Stimulated activated CD4-positive, alpha-beta T cell treated with anti-CD3 and anti-CD28 coated beads, Interleukin-4, amount 100 ng/mL, for 4 hours (primary cell): ENCODE results near the gene ABCG1.
A peak's percentile ranks its signal among the peaks of the same experiment; 100 is the strongest.

Experiments
- DNase-seq, 2 experiments: peaks; one replicate each; pipeline ENCODE4 v3.0.0-alpha.2; 2020

ABCG1 gene

GRCh38 chr21:42331660-42332059 is 112.7 kb downstream of the ABCG1 start:
- no peak for DNase-seq

DNA sequence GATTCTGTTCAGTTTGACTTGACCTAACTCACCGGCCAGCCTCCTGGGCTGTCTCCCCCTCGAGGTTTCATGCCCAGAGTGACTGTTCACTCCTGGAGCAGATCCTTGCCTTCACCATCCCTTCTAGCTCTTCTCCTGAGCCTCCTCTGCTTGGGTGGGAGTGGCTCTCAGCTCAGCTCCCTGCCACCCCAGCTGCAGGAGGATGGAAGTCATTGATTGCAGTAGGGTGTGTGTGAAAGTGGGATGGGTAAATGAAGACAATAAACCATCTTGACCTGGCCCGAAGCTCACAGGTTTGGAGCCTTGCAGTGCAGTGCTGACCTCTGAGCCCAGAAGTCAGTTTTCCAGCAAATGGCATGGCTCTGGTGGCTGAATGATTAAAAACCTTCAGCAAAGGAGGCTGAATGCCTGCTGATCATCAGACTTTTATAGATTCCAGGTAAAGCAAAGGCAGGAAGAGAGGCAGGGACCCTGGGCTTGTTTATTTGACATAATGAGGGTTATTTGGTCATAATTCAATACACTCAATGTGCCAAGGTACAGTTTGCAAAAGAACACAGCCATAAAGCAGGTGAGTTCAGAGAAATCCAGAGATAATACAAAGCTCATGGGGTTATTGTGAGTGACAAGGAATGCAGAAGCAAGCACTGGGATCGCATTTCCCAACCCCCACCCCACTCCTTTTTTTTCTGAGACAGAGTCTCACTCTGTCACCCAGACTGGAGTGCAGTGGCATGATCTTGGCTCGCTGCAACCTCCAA is 113.8 kb downstream of the ABCG1 start:
- no peak for DNase-seq

DNA sequence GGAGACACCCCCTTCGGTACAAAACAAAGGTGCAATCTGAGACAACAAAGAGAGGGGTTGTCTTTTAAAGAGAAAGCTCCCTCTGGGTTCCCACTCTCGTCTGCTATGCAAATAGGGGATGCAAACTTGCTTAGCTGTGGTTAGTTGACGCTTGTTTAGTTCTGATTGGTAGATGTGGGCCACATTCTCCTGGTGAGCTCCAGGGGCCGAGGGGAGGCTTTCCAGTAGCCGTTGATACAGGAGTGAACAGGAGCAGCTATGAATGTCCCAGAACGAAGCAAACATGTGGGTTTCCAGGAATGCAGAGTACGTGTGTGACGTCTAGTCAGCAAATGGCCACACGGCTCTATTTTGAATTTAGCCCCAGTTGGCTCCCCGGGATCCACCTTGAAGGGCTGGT is 117.1 kb downstream of the ABCG1 start:
- no peak for DNase-seq

DNA sequence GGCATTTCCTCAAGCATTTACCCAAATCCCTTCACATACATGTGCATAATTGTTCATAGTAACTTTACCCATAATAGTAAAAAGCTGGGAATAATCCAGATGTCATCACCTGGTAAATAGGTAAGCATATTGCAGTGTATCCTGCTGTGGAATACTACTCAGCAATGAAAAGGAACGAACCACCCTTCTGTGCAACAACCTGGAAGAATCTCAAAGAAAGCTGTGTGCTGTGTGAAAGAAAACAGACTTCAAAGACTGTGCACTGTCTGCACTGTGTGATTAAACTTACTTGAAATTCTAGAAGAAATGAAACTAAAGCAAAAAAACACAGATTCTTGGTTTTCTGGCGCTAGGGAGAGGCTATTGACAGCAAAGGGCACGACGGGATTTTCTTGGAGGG is 118.3 kb downstream of the ABCG1 start:
- no peak for DNase-seq

DNA sequence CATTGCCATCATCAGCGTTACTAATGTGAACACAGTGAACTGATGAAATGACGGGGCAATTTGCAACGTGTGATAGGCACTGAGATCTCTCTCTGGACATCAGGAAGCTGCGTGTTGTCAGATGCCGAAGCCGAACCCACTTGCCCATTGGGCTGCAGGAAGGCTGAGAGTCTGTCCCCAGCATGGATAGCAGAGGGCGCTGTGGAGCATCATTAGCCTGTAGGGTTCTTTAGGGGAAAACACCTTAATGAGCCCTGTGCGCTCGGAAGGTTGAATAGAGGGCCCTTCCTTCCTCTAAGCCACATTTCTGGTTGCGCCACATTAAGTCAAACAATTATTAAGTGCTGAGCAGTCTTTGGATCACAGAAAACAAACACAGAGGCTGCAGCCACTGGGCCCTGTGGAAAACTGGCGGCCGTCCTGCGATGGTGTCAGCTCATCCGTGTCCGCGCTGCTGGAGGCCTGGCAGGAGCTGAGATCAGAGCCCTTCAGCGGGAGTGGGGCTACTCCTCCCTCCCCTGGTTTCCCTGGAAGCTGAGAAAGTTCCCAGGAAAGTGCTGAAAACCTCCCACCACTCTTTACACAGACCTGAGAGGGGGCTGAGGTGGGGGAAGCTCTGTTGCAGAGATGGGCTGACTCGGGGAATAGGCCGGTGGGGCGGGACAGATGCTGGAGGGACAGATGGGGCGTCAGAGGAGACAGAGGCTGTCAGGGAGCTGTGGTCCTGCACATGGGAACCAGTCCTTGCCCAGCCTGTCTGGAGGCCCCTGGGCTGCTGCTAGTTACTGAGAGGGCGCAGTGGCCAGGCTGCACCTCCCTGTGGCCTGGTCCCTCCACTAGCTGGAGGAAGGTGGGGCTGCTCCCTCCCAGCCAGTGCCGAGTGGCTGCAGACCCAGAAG is 119.1 kb downstream of the ABCG1 start:
- peak; percentile 79 to 80 for DNase-seq

DNA sequence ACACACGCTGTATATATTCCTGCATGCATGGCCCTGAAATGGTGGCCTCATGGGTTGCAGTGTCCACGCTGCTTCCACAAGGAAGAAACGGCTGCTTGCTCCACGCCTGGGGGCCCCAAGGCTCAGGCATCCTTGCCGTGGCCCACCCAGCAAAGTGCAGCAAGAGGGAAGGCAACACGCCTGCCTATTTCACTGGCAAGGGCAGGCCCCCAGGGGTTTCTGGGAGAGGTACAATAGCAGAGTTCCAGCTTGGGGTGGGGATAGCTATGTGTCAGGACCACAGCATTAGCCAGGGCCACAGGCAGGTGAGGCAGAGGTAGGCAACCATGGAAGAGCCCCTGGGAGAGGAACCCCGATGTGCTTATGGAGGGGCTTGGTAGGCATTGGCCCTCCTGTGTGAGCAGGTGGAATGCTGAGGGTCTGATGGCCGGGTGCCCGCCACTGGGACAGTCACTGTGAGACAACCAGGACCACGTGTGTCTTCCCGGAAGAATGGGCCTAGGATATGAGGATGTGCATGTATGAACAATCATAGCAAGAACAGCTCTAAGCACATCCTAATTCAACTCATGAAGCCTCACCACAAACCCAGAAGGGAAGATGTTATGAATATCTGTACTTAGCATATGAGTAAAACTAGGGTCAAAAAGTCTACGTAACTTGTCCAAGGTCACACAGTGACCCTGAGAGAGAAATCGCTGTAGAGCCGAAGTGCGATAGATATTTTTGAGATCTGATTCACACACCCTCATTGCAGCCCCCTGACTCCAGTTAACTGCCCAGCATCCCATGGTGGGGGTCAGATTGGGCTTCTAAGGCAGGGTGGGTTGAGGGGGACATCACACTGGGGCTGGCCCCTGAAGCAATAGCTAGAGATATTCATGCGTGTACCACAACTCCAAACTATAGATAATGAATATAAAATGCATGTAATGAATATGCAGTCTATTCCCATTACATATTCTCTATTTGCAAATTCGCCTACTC is 120.1 kb downstream of the ABCG1 start:
- DNase-seq: no peak

DNA sequence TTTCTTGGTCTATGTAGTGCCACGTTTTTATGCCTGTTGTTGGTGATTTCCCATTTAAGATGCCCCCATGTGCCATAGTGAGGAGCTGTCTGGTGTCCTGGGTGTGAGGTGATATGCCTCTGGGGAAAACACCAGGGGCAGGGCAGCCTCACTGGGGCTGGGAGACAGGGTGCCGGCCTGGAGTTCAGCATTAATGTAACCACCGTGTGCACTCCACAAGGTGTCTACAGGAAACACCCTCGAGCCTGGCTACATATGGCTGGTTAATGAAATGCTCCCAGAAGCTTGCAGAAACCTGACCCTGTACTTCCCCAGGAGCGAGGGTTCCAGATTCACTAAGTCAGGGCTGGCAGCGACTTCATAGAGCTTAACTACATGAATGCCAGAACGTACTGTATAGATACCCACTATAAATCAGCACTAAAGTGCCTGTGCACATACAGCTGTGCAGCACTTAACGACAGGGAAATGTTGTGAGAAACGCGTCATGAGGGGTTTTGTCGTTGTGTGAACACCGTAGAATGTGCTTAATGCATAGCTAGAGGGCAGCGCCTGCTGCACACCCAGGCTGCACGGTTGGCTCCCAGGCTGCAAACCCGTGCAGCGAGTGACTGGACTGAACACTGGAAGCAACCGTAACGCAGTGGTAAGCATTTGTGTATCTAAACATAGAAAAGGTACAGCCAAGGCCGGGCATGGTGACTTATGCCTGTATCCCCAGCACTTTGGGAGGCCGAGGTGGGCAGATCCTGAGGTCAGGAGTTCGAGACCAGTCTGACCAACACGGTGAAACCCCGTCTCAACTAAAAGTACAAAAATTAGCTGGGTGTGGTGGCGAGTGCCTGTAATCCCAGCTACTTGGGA is 121.5 kb downstream of the ABCG1 start:
- DNase-seq: no peak

- no peak for DNase-seq
Observed at GRCh38 chr21:42341776-42342542, 123.0 kb downstream of the ABCG1 start.

DNA sequence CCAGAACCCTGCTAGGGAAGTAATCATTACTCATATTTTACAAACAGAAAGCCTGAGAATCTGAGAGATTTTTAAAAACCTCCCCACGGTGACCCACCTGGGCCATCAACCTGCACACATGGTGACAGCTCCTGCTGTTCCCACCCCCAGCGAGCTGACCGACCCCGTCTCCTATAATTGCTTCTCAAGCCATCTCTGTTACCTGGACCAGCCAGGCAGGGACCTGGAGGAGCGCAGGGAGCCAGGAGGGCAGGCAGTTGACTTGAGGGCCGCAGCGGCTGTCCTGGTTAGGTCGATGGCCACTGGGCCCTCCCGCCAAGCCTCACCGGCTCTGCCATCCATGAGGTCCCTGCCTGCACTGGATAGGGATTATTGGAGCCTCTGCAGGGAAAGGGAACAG is 124.2 kb downstream of the ABCG1 start:
- DNase-seq: no peak

DNA sequence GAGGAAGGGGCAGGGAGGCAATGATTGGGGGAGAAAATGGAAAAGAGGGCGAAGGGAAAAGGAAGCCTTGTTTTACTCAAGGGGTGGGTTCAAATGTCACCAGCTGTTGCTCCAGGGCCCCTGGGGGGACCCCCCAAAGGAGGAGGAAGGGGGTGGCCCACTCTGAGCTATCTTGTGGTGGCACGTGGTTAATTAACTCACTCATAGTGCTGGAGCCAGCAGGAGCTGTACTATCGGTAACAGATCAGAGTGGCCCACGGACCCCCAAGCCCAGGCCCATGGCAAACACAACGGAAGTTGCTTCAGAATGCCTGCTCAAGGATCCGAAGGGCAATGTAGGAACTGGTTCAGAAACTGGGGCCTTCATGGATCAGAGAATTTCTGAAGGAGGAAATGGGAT is 124.6 kb downstream of the ABCG1 start:
- DNase-seq: no peak

DNA sequence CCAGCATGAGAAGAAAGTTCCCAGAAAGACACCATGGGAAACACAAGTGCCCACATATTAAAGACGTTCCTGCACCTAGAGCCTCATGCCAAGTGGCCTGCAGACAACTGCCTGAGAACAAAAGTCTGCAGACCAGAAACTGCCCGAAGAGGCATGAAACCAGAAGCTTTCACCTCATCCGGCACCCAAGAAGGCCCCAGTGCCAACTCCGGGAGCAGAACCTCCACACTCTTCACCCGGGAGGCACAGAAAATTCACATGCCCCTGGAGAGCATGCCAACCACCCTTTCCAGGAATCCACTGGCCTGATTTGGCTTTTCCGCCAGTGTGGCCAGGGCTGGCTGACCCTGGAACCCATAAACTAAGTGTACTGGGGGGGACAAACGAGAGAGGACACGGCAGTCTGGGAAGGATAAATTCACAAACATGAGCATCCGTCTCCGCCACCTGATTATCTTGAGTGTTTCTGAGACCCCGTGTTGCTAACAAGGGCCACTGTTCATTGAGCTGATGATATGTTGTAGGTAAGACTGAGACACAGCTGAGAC is 125.1 kb downstream of the ABCG1 start:
- no peak for DNase-seq

DNA sequence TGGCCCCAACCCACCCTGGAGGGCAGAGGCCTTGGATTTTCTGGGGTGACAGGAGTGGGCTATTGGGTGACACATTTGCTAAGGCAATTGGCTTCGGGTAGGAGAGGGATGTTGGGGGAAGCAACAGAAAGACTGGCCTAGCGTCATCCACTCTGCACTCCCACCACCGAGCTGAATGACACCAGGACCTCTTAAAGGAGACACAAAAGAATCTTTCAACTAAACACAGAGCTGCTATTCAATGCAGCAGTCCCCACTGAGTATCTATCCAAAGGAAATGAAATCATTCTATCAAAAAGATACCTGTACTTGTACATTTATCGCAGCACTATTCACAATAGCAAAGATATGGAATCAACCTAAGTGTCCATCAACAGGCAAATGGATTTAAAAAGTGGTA is 125.7 kb downstream of the ABCG1 start:
- DNase-seq: no peak

DNA sequence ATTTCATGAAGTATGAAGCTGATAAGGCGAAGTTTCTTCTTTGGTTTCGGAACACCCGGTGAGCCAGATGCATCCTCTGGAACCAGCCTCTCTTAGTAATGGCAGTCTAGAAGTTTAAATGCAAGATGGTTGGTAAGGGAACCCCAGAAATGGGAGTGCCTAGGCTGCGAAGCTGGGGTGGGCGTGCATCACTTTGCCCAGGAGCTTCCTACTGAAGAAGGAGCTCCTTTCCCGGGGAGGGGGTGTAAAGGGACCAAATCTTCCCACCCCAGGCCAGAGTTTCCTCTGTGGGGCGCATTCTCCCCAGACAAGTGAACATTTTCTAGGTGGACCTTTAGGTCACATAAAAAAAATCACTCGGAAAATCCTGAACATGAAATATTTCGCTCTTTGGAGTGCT is 127.5 kb downstream of the ABCG1 start:
- DNase-seq: no peak
